ENCODE results near the gene PLEKHA3. TPM values are rescaled to one million over a fixed set of nuclear protein-coding genes. Genes with fewer than 3 reads are reported as not detected.

Gene PLEKHA3
- total RNA-seq, 1 donor = 17.6 TPM

DNA sequence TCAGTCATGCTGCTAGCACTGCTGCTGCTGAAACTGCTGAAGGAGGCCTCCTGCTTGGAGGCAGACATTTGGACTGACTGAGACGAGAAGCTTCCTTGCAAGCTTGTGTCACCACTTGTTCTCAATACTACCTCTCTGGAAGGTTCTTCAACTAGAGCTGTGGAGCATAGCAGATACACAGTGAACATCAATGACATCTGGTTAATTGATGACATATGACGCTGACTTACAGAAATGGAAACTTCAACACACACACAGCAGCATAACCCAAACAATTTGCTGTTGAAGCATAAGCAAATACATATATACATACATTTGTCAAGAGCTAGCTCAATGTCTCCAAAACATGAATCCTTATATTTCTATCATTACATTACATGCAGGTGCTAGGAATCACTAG lies 47.3 kb downstream of the PLEKHA3 start:
- H3K4me1 ChIP-seq (ENCODE audit: insufficient read depth, low read length) = peaks cover 45% of the 10 kb centered on the region
- no peak overlapping the region for H3K4me3 ChIP-seq (ENCODE audit: low read length)
- no peaks in the 10 kb centered on the region for H3K27me3 ChIP-seq (ENCODE audit: insufficient read depth, low read length)
- no peaks in the 10 kb centered on the region for H3K9me3 ChIP-seq (ENCODE audit: low read depth, low read length)

DNA sequence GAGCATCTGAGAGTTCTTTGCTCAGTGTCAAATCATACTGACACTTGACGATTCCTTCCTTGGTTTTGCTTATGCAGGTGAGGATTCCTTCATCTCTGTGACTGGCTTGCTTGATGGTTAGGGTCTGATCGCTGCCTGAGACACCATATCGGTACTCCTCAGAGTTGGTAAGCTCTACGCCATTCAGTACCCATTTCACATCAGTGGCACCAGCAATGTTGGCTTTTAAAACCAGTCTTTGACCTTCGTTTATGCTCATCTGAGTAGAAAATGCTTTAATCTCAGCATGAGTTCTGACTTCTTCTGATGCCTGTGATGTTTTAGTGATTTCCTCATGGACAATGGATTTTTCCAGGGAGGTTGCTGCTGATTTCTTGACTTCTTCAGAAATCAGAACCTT lies 48.4 kb downstream of the PLEKHA3 start:
- H3K4me1 ChIP-seq (ENCODE audit: insufficient read depth, low read length) = peaks cover 42% of the 10 kb centered on the region
- no peak overlapping the region for H3K4me3 ChIP-seq (ENCODE audit: low read length)

DNA sequence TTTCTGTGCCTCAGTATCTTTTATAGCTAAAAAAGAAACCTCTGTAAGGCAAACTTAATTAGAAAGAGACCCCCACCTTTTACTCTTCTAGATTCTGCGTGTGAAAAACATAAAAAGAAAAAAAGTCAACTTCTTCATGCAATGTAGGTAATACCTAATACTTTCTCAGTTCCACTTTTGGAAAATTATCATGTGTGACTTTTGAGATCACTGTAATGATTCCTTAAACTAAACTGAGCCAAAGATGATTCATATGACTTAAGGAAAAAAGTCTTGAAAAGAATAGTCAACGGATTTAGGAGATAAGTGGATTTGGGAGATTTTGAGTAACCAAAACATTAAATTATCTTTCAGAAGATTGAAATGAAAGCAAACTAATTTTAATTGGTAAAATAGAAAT lies 48.9 kb downstream of the PLEKHA3 start:
- Histone ChIP-seq H3K9me3 (ENCODE audit: low read depth, low read length) (no peaks in the 10 kb centered on the region), H3K4me1 (ENCODE audit: insufficient read depth, low read length) (peaks cover 37% of the 10 kb centered on the region), H3K4me3 (ENCODE audit: low read length) (no peak overlapping the region), H3K27me3 (ENCODE audit: insufficient read depth, low read length) (no peaks in the 10 kb centered on the region)

More for the DNA sequence above, 48.4 kb downstream of the PLEKHA3 start:
- no peaks in the 10 kb centered on the region for H3K27me3 ChIP-seq (ENCODE audit: insufficient read depth, low read length)
- no peaks in the 10 kb centered on the region for H3K9me3 ChIP-seq (ENCODE audit: low read depth, low read length)

DNA sequence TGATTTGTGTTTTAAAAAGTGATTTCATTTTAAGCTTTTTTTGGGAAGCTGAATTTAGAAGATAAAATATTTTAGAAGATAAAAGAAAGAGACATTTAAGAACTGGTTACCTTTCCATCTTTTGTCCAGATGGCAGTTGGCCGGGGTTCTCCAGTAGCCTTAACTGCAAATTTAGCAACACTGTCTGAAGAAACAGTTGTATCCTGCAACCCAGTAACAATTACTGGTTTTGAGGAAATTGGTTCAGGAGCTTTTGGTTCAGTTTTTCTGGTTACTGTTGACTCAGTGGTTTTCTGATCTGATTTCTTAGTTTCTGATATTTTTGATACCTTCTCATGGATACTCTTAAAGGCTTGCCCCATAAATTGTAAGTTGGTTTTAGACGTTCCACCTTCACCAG lies 49.9 kb downstream of the PLEKHA3 start:
- Histone ChIP-seq H3K9me3 (ENCODE audit: low read depth, low read length) (no peaks in the 10 kb centered on the region), H3K4me1 (ENCODE audit: insufficient read depth, low read length) (peaks cover 34% of the 10 kb centered on the region), H3K27me3 (ENCODE audit: insufficient read depth, low read length) (no peaks in the 10 kb centered on the region), H3K4me3 (ENCODE audit: low read length) (no peak overlapping the region)

DNA sequence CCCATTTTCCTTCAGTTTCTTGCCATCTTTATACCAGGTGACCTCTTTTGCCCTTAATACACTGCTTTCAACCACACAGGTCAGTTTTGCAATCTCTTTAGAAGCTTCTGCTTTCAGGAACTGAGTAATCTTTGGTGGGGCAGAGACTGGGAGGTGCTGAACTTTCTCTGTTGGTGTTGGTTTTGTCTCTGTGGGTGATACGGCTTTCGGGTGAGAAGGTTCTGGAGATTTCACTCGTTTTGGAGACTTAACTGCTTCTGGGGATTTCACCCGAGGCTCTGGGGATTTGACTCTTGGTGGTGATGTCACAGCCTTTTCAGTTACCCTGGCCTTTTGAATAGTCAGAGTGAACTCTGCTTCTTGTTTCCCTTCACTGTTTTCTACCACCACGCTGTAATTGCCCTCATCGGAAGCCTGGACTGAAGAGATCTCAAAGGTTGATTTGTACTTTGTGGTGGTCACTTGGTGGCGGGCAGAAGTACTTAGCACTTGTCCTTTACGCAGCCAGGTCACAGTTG lies 50.4 kb downstream of the PLEKHA3 start:
- H3K4me3 ChIP-seq (ENCODE audit: low read length) = peak overlapping the region; percentile 21
- H3K27me3 ChIP-seq (ENCODE audit: insufficient read depth, low read length) = no peaks in the 10 kb centered on the region
- H3K4me1 ChIP-seq (ENCODE audit: insufficient read depth, low read length) = peaks cover 34% of the 10 kb centered on the region
- no peaks in the 10 kb centered on the region for H3K9me3 ChIP-seq (ENCODE audit: low read depth, low read length)

DNA sequence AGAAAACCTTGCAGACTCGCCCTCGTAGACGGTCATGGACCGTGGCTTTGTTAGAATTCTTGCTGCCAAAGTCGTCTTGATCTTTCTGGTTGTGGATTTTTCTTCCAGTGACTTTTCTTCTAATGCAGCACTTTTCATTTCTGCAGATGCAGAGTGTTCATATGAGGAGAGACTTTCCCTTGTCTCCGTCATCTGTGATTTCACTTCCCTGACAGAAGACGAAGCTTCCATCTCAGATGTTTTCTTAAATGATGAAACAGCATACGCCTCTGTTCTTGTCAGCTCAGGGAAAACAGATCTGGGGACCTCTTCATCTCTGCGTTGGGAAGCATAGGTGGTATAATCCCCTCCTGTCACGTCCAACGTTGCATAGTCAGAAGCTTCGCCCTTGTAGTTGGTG lies 50.9 kb downstream of the PLEKHA3 start:
- Histone ChIP-seq H3K4me1 (ENCODE audit: insufficient read depth, low read length) (peaks cover 32% of the 10 kb centered on the region), H3K4me3 (ENCODE audit: low read length) (peak overlapping the region; percentile 21), H3K9me3 (ENCODE audit: low read depth, low read length) (no peaks in the 10 kb centered on the region), H3K27me3 (ENCODE audit: insufficient read depth, low read length) (no peaks in the 10 kb centered on the region)

DNA sequence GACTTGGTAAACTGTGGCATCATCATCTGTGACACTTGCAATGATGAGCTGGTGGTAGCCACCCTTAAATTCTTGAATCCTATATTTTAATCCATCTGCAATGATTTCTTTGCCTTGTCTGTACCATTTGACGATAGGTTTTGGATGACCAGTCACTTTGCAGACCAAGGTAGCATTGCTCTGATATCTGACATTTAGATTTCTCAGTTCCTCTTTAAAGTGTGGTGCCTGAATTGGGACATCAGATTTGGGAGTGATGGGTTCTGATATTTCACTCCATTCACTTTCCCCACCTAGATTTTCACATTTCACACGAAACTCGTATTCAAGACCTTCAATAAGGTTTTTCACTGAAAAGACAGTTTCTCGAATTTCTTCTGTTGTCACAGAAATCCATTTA lies 55.8 kb downstream of the PLEKHA3 start:
- H3K4me3 ChIP-seq (ENCODE audit: low read length) = no peak overlapping the region
- H3K9me3 ChIP-seq (ENCODE audit: low read depth, low read length) = no peaks in the 10 kb centered on the region
- H3K27me3 ChIP-seq (ENCODE audit: insufficient read depth, low read length) = no peaks in the 10 kb centered on the region
- peaks cover 9% of the 10 kb centered on the region for H3K4me1 ChIP-seq (ENCODE audit: insufficient read depth, low read length)

DNA sequence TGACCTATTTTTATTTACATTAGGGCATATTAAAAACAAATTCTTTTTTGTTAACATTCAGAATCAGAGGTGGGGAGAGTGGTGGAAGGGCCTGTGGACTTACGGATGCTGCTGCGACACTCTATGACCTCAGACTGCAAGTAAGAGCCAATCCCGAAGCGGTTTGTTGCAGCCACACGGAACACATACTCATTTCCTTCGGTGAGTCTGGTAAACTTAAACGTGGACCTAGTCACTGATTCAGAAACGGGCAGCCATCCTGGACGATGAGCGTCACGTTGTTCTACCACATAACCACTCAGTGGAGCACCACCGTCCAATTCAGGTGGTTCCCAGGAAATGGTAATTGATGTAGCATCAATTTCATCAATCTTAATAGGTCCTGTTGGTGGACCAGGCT lies 61.9 kb downstream of the PLEKHA3 start:
- Histone ChIP-seq H3K27me3 (ENCODE audit: insufficient read depth, low read length) (no peaks in the 10 kb centered on the region), H3K4me1 (ENCODE audit: insufficient read depth, low read length) (no peaks in the 10 kb centered on the region), H3K4me3 (ENCODE audit: low read length) (no peak overlapping the region), H3K9me3 (ENCODE audit: low read depth, low read length) (no peaks in the 10 kb centered on the region)

DNA sequence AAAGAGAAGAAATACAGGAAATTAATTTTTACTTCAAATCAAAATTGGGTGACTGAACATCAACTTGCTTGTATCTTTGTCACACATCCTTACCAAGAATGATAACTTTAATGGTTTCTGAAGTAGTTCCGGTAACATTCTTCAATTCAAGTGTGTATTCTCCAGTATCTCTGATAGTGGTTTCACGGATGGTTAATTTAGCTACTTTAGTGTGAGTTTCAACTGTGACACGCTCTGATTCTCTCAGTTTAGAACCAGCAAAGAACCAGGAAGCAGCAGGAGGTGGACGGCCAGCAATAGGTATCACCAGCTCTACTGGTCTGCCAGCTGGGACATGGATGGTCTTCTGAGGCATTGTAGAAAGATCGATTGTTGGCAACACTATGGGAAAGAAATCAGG lies 62.3 kb downstream of the PLEKHA3 start:
- no peaks in the 10 kb centered on the region for H3K27me3 ChIP-seq (ENCODE audit: insufficient read depth, low read length)
- H3K4me3 ChIP-seq (ENCODE audit: low read length) = no peak overlapping the region
- H3K9me3 ChIP-seq (ENCODE audit: low read depth, low read length) = no peaks in the 10 kb centered on the region
- no peaks in the 10 kb centered on the region for H3K4me1 ChIP-seq (ENCODE audit: insufficient read depth, low read length)

DNA sequence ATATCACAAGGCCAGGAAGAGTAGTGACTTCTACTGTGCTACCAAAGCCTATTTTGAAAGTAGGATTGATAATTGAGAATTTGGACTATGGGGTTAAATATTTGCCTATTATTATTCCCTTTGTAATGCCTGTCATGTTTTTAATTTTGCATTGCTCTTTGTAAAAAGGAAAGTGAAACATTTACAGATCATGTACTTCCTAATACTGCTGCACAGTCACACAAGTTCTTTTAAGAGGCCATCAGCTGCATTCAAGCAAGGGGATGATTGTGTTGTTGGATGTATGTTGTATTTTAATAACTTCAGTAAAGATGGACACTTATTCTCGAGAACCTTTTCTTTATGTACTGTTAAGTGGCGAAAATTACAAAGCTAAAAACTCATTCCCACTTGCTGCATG lies 70.1 kb downstream of the PLEKHA3 start:
- Histone ChIP-seq H3K27me3 (ENCODE audit: insufficient read depth, low read length) (no peaks in the 10 kb centered on the region), H3K9me3 (ENCODE audit: low read depth, low read length) (no peaks in the 10 kb centered on the region), H3K4me1 (ENCODE audit: insufficient read depth, low read length) (no peaks in the 10 kb centered on the region), H3K4me3 (ENCODE audit: low read length) (no peak overlapping the region)

DNA sequence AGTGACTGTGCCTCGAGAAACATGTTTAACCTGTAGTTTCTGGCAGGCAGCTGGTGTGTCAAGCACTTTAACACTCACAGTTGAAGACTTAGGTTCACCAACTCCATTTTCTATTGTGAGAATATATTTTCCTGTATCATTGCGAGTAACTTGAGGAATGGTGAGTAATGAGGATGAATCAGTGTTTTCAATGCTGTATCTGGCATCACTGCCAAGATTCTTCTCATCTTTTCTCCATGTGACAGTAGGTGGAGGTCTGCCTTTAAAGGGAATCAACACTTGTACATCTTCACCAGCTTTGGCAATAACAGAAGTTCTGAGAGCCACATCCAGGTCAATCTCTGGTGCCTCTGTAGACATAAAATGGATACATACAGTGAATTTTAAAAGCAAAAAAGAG lies 72.8 kb downstream of the PLEKHA3 start:
- no peak overlapping the region for H3K4me3 ChIP-seq (ENCODE audit: low read length)
- no peaks in the 10 kb centered on the region for H3K9me3 ChIP-seq (ENCODE audit: low read depth, low read length)
- no peaks in the 10 kb centered on the region for H3K4me1 ChIP-seq (ENCODE audit: insufficient read depth, low read length)
- H3K27me3 ChIP-seq (ENCODE audit: insufficient read depth, low read length) = no peaks in the 10 kb centered on the region

Other genes starting within 250 kb of the PLEKHA3 start
- gene PRKRA, start 29.3 kb upstream of the PLEKHA3 start, total RNA-seq = 89.5 TPM
- gene PJVK, start 29.1 kb upstream of the PLEKHA3 start, total RNA-seq = 1.2 TPM
- 0.21 TPM for gene FKBP7, start 1.9 kb upstream of the PLEKHA3 start, total RNA-seq

Measured in mononuclear cell (primary cell).